GM12878 (cell line): Measurements from ENCODE around the gene IRS2. TPM values are rescaled to one million over a fixed set of nuclear protein-coding genes. Genes with fewer than 3 reads are reported as not detected.

ENCODE experiments used
- ATAC-seq: fragments of 200-7000 bp; cut with Tn5 transposase; 3 replicates; pipeline ENCODE4 v1.9.1; 2020; ENCODE audit warnings: mild to moderate bottlenecking, moderate library complexity
- BruUV-seq: library from RNA; stranded (reverse); fragments of 400-500 nt; replicated peaks from 2 replicates; lab custom pipeline; 2021; lab: Mats Ljungman, UMichigan
- CTCF ChIA-PET: fragments of 300-600 bp; sonication (Branson Sonifier 250); formaldehyde crosslinking; extraction: SDS; loops from one replicate; lab custom pipeline; 2021; ENCODE audit warnings: inconsistent platforms; lab: Yijun Ruan, JAX
- POLR2A ChIA-PET: fragments of 350-600 bp; formaldehyde crosslinking; extraction: SDS; loops from one replicate; lab custom pipeline; 2021; ENCODE audit warnings: inconsistent platforms; lab: Charles Lee
- RAD21 ChIA-PET: fragments of 300-600 bp; sonication (Branson Sonifier 250); formaldehyde crosslinking; loops from one replicate; lab custom pipeline; 2023; ENCODE audit warnings: antibody characterized with exemption; ENCODE audit not compliant: unreplicated experiment; lab: Charles Lee
- SMC1A ChIA-PET: fragments of 300-600 bp; sonication (Branson Sonifier 250); formaldehyde crosslinking; loops from one replicate; lab custom pipeline; 2023; ENCODE audit not compliant: unreplicated experiment, uncharacterized antibody; lab: Charles Lee
- DNase-seq: peaks from one replicate; pipeline ENCODE4 v3.0.0-alpha.2; 2011; ENCODE audit warnings: low read depth, low spot score
- FAIRE-seq: peaks from 3 replicates; lab custom pipeline; 2011; peaks lifted over from hg19 to GRCh38; lab: Jason Lieb, UNC
- H2AFZ ChIP-seq: 2 replicates; pipeline ENCODE4 v1.6.0; 2011; ENCODE audit warnings: low read depth, low read length, control low read depth; ENCODE audit not compliant: control insufficient read depth
- H3K27ac ChIP-seq: 2 replicates; pipeline ENCODE4 v1.5.1; 2011; ENCODE audit warnings: control low read depth; ENCODE audit not compliant: control insufficient read depth, insufficient read depth
- H3K27me3 ChIP-seq, 2 experiments: replicated peaks in 1 of 2; 2 replicates each; pipeline versions ENCODE4 v1.6.0 to v1.6.1; 2011; ENCODE audit warnings: low read length in 1 of 2; ENCODE audit not compliant: control insufficient read depth in 2 of 2, insufficient read depth in 2 of 2
- H3K36me3 ChIP-seq, 2 experiments: 2 replicates each; pipeline ENCODE4 v1.5.1; 2011; ENCODE audit warnings: low read length in 1 of 2; ENCODE audit not compliant: control insufficient read depth in 2 of 2, insufficient read depth in 2 of 2
- H3K4me1 ChIP-seq: 2 replicates; pipeline ENCODE4 v1.6.1; 2011; ENCODE audit warnings: mild to moderate bottlenecking, low read length, moderate library complexity, mixed read lengths; ENCODE audit not compliant: control insufficient read depth, insufficient read depth
- H3K4me2 ChIP-seq: 2 replicates; pipeline ENCODE4 v1.6.0; 2011; ENCODE audit warnings: control low read depth; ENCODE audit not compliant: control insufficient read depth, insufficient read depth
- H3K4me3 ChIP-seq: fragments of 200-600 bp; sonication (generic); 2 replicates; pipeline ENCODE4 v1.5.1; 2016
- H3K79me2 ChIP-seq: 2 replicates; pipeline ENCODE4 v1.6.0; 2011; ENCODE audit warnings: low read length; ENCODE audit not compliant: control insufficient read depth, insufficient read depth
- H3K9ac ChIP-seq: 2 replicates; pipeline ENCODE4 v1.8.0; 2011; ENCODE audit warnings: low read length, control low read depth, mixed read lengths; ENCODE audit not compliant: control insufficient read depth, insufficient read depth
- H3K9me3 ChIP-seq: replicated peaks from 3 replicates; pipeline ENCODE4 v1.5.1; 2011; ENCODE audit warnings: mild to moderate bottlenecking, low read length; ENCODE audit not compliant: control insufficient read depth, insufficient read depth
- H4K20me1 ChIP-seq: 2 replicates; pipeline ENCODE4 v1.6.0; 2011; ENCODE audit not compliant: control insufficient read depth, insufficient read depth
- ATF7 ChIP-seq: fragments of 450-650 bp; IDR thresholded peaks from 2 replicates; pipeline ENCODE4 v1.6.1; 2016; ENCODE audit warnings: low read depth, mild to moderate bottlenecking
- CREB1 ChIP-seq: IDR thresholded peaks from 2 replicates; pipeline ENCODE4 v1.6.1; 2012; ENCODE audit warnings: low read depth, mild to moderate bottlenecking, inconsistent platforms
- E2F4 ChIP-seq: IDR thresholded peaks from 2 replicates; pipeline ENCODE4 v1.6.1; 2012; ENCODE audit warnings: low read depth, low read length, improper control_type of control experiment
- E4F1 ChIP-seq: fragments of 450-650 bp; IDR thresholded peaks from 2 replicates; pipeline ENCODE4 v1.6.1; 2018; ENCODE audit warnings: borderline replicate concordance, mild to moderate bottlenecking; ENCODE audit not compliant: partially characterized antibody
- ESRRA ChIP-seq: IDR thresholded peaks from 2 replicates; pipeline ENCODE4 v1.6.1; 2012; ENCODE audit warnings: mild to moderate bottlenecking, low read length, improper control_type of control experiment
- EZH2 ChIP-seq: IDR thresholded peaks from 2 replicates; pipeline ENCODE4 v1.6.1; 2012; ENCODE audit warnings: low read depth, mild to moderate bottlenecking, control low read depth, inconsistent platforms, low read length, borderline replicate concordance; ENCODE audit not compliant: control insufficient read depth
- GABPA ChIP-seq: IDR thresholded peaks from 2 replicates; pipeline ENCODE4 v1.6.1; 2014; ENCODE audit warnings: antibody characterized with exemption, low read depth, mild to moderate bottlenecking, inconsistent platforms
- MYC ChIP-seq: IDR thresholded peaks from 2 replicates; pipeline ENCODE4 v1.6.1; 2011; ENCODE audit warnings: mild to moderate bottlenecking, low read length, moderate library complexity, inconsistent platforms; ENCODE audit not compliant: insufficient read depth, insufficient replicate concordance, insufficient read length, severe bottlenecking
- NFXL1 ChIP-seq: fragments of 450-650 bp; IDR thresholded peaks from 2 replicates; pipeline ENCODE4 v1.6.1; 2017; ENCODE audit warnings: antibody characterized with exemption, mild to moderate bottlenecking, borderline replicate concordance
- NFYA ChIP-seq: IDR thresholded peaks from 2 replicates; pipeline ENCODE4 v1.6.1; 2011; ENCODE audit warnings: low read depth, mild to moderate bottlenecking, low read length, improper control_type of control experiment, borderline replicate concordance
- PKNOX1 ChIP-seq: fragments of 450-650 bp; IDR thresholded peaks from 2 replicates; pipeline ENCODE4 v1.6.1; 2016; ENCODE audit warnings: mild to moderate bottlenecking
- SMAD1 ChIP-seq: fragments of 450-650 bp; IDR thresholded peaks from 2 replicates; pipeline ENCODE4 v1.6.1; 2018; ENCODE audit warnings: mild to moderate bottlenecking, low read depth; ENCODE audit not compliant: partially characterized antibody
- SMAD5 ChIP-seq: IDR thresholded peaks from 2 replicates; pipeline ENCODE4 v1.6.1; 2016; ENCODE audit warnings: antibody characterized with exemption, low read depth
- TCF3 ChIP-seq: IDR thresholded peaks from 2 replicates; pipeline ENCODE4 v1.6.1; 2012; ENCODE audit warnings: low read depth, mild to moderate bottlenecking, low read length, borderline replicate concordance; ENCODE audit not compliant: insufficient read depth
- WGBS: methylation state at CpG from one replicate; pipeline ENCODE4 v1.1.6; 2016; ENCODE audit warnings: low lambda C conversion rate; ENCODE audit not compliant: insufficient replicate concordance, insufficient coverage; ENCODE audit errors: missing lambda C conversion rate; 5-methylcytosine and 5-hydroxymethylcytosine counted together
- in situ Hi-C: fragments of 300-500 bp; cut with MboI; formaldehyde crosslinking; loops from 9 replicates; pipeline ENCODE4 v1.14.3; 2018; ENCODE audit warnings: mixed read lengths
- intact Hi-C: fragments of 100-400 bp; cut with micrococcal nuclease; formaldehyde crosslinking; loops from one replicate; pipeline ENCODE4 v1.14.2; 2022; ENCODE audit not compliant: unreplicated experiment
- polyA plus RNA-seq, 11 experiments: library from polyadenylated mRNA; depleted of rRNA in 4 of 11; unstranded in 6 of 11; stranded (reverse) in 5 of 11; fragments of >200 nt; fragmentation: Nextera tagmentation in 4 of 11; fragmentation: Illumina TruSeq in 1 of 11; extraction: Ambion mirVana in 4 of 11; extraction: Trizol in 1 of 11; gene quantifications; 1 replicate in 1 of 11; 2 replicates in 10 of 11; pipeline versions ENCODE4 v1.2.1 to v1.2.3, GENCODE V29; 2011 to 2016; ENCODE audit warnings: inconsistent platforms in 2 of 11, missing spikeins in 2 of 11, low read depth in 1 of 11
- total RNA-seq, 4 experiments: library from RNA; depleted of rRNA in 3 of 4; stranded (reverse); fragments of >200 nt in 3 of 4; fragmentation: Illumina TruSeq in 1 of 4; extraction: Trizol in 1 of 4; gene quantifications; 2 replicates each; pipeline versions ENCODE4 v1.2.1 to v1.2.3, GENCODE V29; 2013 to 2021
- TF ChIP-seq, protein P1 (sequence below): IDR thresholded peaks from 2 replicates; pipeline ENCODE4 v1.6.1; 2011; ENCODE audit warnings: low read depth, mild to moderate bottlenecking, low read length, moderate library complexity, borderline replicate concordance; ENCODE audit errors: extremely low read depth

IRS2 gene
- total and polyA plus RNA-seq, 10 of the 15 experiments (the other 5 are each of a cell fraction or from before 2014, with no cell fraction given), result 0.01 to 0.31 (median 0.07) TPM; not detected in 6

DNA sequence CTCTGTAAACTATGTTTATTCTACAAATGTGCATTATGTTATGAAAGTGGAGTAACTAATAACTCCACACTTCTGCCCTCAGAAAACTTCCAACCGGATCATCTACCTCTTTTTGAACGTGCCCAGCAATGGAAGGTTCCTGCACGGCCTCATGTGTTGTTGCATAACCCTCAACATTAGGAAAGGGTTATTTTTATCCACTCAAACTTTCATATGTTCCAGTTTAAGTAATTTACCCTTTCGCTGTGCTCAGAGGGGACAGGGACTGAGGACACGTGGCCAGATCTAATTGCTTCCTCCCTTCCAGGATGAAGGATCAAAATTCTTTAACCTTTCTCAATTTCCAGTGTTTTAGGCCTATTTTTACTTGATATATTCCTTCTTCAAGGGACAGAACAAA is 29.6 kb downstream of the IRS2 start:
- intact Hi-C loops (no loop called here), in situ Hi-C loops (no loop called here)
- ChIA-PET CTCF (no interaction called here), POLR2A (no interaction called here), RAD21 (interaction anchor here (0.8 kb wide), 1 partner anchor 564 kb away, joined by 3 read pairs; no protein-coding TSS in a partner anchor), SMC1A (no interaction called here)
- Histone ChIP-seq H3K4me1 (no peaks in the 10 kb centered on the region), H3K36me3 (no peaks in the 10 kb centered on the region), H3K27me3 (peaks cover 0 to 4% of the 10 kb centered on the region in 2 experiments; a peak in 1 of 4 replicates), H4K20me1 (no peaks in the 10 kb centered on the region), H3K79me2 (no peaks in the 10 kb centered on the region), H2AFZ (no peak overlapping the region), H3K4me3 (no peak overlapping the region), H3K27ac (no peak overlapping the region), H3K4me2 (no peak overlapping the region), H3K9me3 (no peaks in the 10 kb centered on the region), H3K9ac (no peak overlapping the region)
- TF ChIP-seq MYC, result no peak
- TF ChIP-seq, protein P1, sequence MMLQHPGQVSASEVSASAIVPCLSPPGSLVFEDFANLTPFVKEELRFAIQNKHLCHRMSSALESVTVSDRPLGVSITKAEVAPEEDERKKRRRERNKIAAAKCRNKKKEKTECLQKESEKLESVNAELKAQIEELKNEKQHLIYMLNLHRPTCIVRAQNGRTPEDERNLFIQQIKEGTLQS, result no peak
- TF ChIP-seq NFXL1, result no peak
- no peak for TF ChIP-seq EZH2
- no peak for TF ChIP-seq PKNOX1
- no peak for TF ChIP-seq SMAD5
- no peak for TF ChIP-seq NFYA
- TF ChIP-seq GABPA, result no peak
- no peak for TF ChIP-seq ATF7
- TF ChIP-seq E4F1, result no peak
- no peak for TF ChIP-seq SMAD1
- no peak for TF ChIP-seq TCF3
- TF ChIP-seq CREB1, result no peak
- TF ChIP-seq E2F4, result no peak
- TF ChIP-seq ESRRA, result no peak
- no peak for ATAC-seq
- BruUV-seq, result no TSS peak
- FAIRE-seq, result no peak
- DNase-seq, result no peak
- WGBS, result 14% methylated on average over 5 of the region's 5 CpGs
